Testis (tissue), 3 donors: ENCODE data around the gene WNK4. TPM values are rescaled to one million over a fixed set of nuclear protein-coding genes. Genes with fewer than 3 reads are reported as not detected.

Experiments
- DNase-seq: peaks from one replicate; pipeline ENCODE4 v3.0.0-alpha.2; 2019
- H3K27ac ChIP-seq, 2 donors: fragments of 200-600 bp; sonication (generic); one replicate each; pipeline ENCODE4 v1.5.1; 2019
- H3K27me3 ChIP-seq: fragments of 200-600 bp; sonication (generic); one replicate; pipeline ENCODE4 v1.5.1; 2019
- H3K36me3 ChIP-seq: fragments of 200-600 bp; sonication (generic); one replicate; pipeline ENCODE4 v1.5.1; 2017; ENCODE audit warnings: low read depth; ENCODE audit errors: missing control alignments
- H3K4me1 ChIP-seq: fragments of 200-600 bp; sonication (generic); one replicate; pipeline ENCODE4 v1.5.1; 2019
- H3K4me3 ChIP-seq, 2 donors: fragments of 200-600 bp; sonication (generic); one replicate each; pipeline ENCODE4 v1.5.1; 2017 to 2019
- H3K9me3 ChIP-seq: fragments of 200-600 bp; sonication (generic); one replicate; pipeline ENCODE4 v1.5.1; 2017
- POLR2A ChIP-seq: fragments of 450-650 bp; IDR thresholded peaks from one replicate; pipeline ENCODE4 v1.6.1; 2017; ENCODE audit warnings: antibody characterized with exemption, mild to moderate bottlenecking, moderate library complexity
- WGBS, 2 donors: methylation state at CpG; one replicate each; pipeline ENCODE4 v1.1.5; 2018; 5-methylcytosine and 5-hydroxymethylcytosine counted together
- intact Hi-C: fragments of 100-400 bp; cut with DNase I; formaldehyde crosslinking; loops from one replicate; pipeline ENCODE4 v1.15.1; 2023; ENCODE audit warnings: low total_unique reads
- polyA plus RNA-seq: library from polyadenylated mRNA; stranded (reverse); fragments of 350-450 nt; fragmentation: Illumina TruSeq; extraction: RNeasy Lipid Tissue Mini Kit (QIAGEN cat#74804); gene quantifications from one replicate; pipeline ENCODE4 v1.2.3, GENCODE V29; 2014; ENCODE audit warnings: low read depth, low replicate concordance; ENCODE audit not compliant: insufficient read depth
- total RNA-seq, 2 donors: library from RNA; depleted of rRNA; stranded (reverse); fragments of >200 nt; gene quantifications; one replicate each; pipeline ENCODE4 v1.2.3, GENCODE V29; 2016
- TF ChIP-seq, protein P1 (sequence below), 3 experiments: fragments of 450-650 bp in 2 of 3; fragments of 200-600 bp in 1 of 3; sonication (generic) in 1 of 3; IDR thresholded peaks; one replicate each; pipeline ENCODE4 v1.5.1; 2016 to 2019; ENCODE audit warnings: antibody characterized with exemption in 3 of 3, mild to moderate bottlenecking in 2 of 3, moderate library complexity in 1 of 3

WNK4 gene
- total and polyA plus RNA-seq, 3 donors from 2014 or later = 1.4 to 2.8 (median 2.3) TPM

DNA sequence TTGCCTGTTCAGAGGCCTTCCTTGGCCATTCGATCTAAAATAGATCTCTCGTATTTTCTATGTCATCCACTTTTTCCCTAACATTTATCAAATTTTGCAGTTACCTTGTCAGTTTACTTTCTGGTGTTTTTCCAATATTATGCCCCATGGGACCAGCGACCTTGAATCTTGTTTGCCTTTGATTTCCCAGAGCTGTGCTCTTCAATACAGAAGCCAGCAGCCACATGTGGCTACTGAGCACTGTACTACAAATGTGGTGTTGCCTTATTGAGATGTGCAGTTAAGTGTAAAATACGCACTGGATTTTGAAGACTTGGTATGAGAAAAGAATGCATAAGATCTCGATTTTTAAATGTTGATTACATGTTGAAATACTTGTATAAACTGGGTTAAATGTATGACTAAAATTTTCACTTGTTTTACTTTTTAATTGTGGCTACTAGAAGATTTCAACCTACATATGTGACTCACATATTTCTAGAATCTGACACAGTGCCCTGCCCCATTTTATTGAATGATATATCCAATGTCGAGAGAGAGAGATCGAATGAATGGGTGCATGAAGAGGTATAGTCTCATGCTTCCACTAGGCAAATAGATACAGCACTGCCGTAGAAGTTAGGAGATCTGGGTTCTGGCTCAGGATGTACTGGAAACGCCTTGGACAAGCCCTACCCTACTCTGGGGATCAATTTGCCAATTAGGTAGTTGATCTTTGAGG, 52.0 kb downstream of the WNK4 start:
- 32 to 47% methylated on average over 9 of the region's 9 CpGs for WGBS, 2 donors
- Histone ChIP-seq H3K9me3 (no peaks in the 10 kb centered on the region), H3K27me3 (no peaks in the 10 kb centered on the region), H3K4me1 (peaks cover 10% of the 10 kb centered on the region), H3K36me3 (no peaks in the 10 kb centered on the region), H3K4me3 (peak overlapping the region; percentile 87 to 99), H3K27ac (peak overlapping the region; percentile 77 to 87)
- DNase-seq = no peak
- TF ChIP-seq, protein P1, sequence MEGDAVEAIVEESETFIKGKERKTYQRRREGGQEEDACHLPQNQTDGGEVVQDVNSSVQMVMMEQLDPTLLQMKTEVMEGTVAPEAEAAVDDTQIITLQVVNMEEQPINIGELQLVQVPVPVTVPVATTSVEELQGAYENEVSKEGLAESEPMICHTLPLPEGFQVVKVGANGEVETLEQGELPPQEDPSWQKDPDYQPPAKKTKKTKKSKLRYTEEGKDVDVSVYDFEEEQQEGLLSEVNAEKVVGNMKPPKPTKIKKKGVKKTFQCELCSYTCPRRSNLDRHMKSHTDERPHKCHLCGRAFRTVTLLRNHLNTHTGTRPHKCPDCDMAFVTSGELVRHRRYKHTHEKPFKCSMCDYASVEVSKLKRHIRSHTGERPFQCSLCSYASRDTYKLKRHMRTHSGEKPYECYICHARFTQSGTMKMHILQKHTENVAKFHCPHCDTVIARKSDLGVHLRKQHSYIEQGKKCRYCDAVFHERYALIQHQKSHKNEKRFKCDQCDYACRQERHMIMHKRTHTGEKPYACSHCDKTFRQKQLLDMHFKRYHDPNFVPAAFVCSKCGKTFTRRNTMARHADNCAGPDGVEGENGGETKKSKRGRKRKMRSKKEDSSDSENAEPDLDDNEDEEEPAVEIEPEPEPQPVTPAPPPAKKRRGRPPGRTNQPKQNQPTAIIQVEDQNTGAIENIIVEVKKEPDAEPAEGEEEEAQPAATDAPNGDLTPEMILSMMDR (IDR thresholded peaks at IDR 0.05) = no peak
- no peak for TF ChIP-seq POLR2A
- intact Hi-C loops = no loop called here

DNA sequence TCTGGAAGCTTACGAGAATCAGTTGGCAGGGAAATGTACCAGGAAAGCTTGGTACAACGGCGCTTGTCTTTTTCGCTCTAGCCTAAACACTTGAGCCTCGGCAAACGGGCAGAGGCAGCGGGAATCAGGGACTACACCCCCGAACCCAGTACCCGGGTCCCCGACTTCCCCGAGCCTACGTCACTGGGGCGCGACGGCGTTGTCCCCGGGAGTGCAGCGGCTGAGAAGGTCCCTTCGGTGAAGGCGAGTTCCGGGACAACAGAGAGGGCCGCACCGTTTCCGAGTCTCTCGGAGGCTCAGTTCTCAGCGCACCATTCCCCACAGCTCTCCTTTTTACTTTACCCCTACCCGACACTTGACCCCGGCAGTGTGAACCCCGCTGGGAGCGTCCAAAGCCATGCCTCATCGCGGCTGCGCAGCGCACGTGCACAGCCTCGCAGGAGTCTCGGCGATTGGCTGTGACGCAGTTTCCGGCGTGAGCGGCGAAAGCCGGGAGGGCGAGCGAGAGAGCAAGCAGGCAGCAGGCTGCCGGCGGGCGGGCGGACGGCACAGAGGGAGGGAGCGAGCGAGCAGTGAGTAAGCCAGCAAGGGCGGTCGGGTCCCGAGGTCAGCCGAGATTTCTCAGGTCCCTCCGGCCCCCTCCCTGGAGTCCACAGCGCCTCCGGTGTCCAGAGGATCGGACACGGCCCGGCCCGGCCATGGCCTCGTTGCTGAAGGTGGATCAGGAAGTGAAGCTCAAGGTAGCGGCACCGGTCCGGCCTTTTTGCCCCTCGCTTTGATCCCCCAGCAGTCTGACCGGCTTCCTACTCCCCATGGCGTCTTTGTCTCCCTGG, 52.7 kb downstream of the WNK4 start, which contains the start of gene PSME3:
TSS of gene PSME3 (plus strand) at position 464 of the 833 bp plus-strand sequence. CDS start at position 699, 235 bp downstream.
- peak; percentile 51 for TF ChIP-seq POLR2A
- TF ChIP-seq, protein P1 (IDR thresholded peaks at IDR 0.05) = no peak
- Histone ChIP-seq H3K9me3 (no peaks in the 10 kb centered on the region), H3K27me3 (no peaks in the 10 kb centered on the region), H3K36me3 (no peaks in the 10 kb centered on the region), H3K27ac (peak within 1 kb of the TSS; percentile 77 to 87), H3K4me1 (peaks cover 10% of the 10 kb centered on the region), H3K4me3 (peak within 1 kb of the TSS; percentile 87 to 99)
- DNase-seq = peak; percentile 95
- 0% methylated on average over 11 to 55 of the region's 71 CpGs for WGBS, 2 donors
- intact Hi-C loops = no loop called here

- Histone ChIP-seq H3K27me3 (no peaks in the 10 kb centered on the region), H3K27ac (peak overlapping the region; percentile 77 to 87), H3K36me3 (no peaks in the 10 kb centered on the region), H3K4me3 (peak overlapping the region; percentile 87 to 99), H3K4me1 (peaks cover 10% of the 10 kb centered on the region), H3K9me3 (no peaks in the 10 kb centered on the region)
- peak; percentile 23 for DNase-seq
- TF ChIP-seq, protein P1 (IDR thresholded peaks at IDR 0.05) = no peak
- no peak for TF ChIP-seq POLR2A
- intact Hi-C loops = no loop called here
- 6 to 7% methylated on average over 13 to 18 of the region's 18 CpGs for WGBS, 2 donors
These were observed 53.5 kb downstream of the WNK4 start for GRCh38 chr17:42833767-42834422.

DNA sequence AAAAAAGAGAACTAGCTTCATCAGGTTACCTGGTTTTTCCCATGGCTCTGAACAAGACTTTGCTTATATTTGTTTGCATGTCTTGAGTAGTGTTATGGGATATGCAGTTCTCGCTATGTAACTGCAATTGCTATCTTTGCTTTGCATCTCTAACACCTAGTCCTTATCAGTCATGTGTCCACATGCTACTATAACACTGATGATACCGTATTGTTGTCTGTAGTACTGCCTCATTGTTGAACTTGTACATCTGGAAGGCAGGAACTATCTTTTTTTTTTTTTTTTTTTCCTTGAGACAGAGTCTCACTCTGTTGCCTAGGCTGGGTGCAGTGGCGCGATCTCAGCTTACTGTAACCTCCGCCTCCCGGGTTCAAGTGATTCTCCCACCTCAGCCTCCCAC, 55.3 kb downstream of the WNK4 start:
- TF ChIP-seq POLR2A = no peak
- TF ChIP-seq, protein P1 (IDR thresholded peaks at IDR 0.05) = no peak
- H3K27ac ChIP-seq = no peak overlapping the region
- intact Hi-C loops = no loop called here
- H3K9me3 ChIP-seq = no peaks in the 10 kb centered on the region
- no peaks in the 10 kb centered on the region for H3K27me3 ChIP-seq
- no peaks in the 10 kb centered on the region for H3K36me3 ChIP-seq
- 91 to 97% methylated on average over 6 of the region's 6 CpGs for WGBS, 2 donors
- H3K4me1 ChIP-seq = peaks cover 10% of the 10 kb centered on the region
- DNase-seq = no peak
- H3K4me3 ChIP-seq = no peak overlapping the region
